NCI-H2196 treated with DMSO at 0.1 percent for 48 hours (cell line): ENCODE results near the gene MYEOV.

Experiments used
- DNase-seq: peaks from one replicate; lab custom pipeline; 2025; ENCODE audit not compliant: unreplicated experiment; lab: John Stamatoyannopoulos, UW

The MYEOV gene

DNA sequence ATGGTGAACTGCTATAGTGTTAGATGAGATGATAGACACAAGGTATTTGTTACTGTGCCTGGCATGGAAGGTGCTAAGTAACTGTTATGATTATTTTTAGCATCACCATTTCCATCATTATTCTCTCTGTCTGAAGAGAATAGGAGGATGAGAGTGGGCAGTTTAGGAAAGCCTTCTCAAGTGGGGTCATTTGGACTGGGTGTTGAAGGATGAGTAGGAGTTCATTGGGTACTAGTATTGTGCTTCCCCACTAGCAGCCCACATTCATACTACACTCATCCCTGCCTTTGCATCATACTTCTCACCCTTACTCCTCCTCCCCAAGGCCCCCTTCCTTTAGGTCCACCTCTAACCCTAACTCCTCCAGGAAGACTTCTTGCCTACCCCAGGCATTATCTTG lies 20.6 kb downstream of the MYEOV start:
- DNase-seq = no peak

DNA sequence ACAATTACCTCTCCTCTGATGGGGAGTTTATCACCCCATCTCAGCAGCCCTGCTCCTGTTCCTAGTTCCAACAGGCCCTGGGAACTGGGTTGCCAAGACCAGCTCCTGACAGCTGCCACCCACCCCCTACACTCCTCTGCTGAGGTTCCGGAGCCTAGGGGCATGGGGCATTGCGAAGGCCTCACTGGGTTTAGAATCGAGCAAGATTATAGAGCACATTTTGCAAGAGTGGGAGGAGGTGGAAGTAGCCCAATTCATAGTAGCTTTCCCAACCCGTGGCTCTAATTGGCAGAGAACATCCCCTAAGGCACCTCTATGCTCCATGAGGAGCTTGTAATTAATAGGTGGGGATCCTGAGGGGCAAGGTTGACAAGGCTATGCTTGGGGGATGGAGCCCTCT lies 23.0 kb downstream of the MYEOV start:
- no peak for DNase-seq

DNA sequence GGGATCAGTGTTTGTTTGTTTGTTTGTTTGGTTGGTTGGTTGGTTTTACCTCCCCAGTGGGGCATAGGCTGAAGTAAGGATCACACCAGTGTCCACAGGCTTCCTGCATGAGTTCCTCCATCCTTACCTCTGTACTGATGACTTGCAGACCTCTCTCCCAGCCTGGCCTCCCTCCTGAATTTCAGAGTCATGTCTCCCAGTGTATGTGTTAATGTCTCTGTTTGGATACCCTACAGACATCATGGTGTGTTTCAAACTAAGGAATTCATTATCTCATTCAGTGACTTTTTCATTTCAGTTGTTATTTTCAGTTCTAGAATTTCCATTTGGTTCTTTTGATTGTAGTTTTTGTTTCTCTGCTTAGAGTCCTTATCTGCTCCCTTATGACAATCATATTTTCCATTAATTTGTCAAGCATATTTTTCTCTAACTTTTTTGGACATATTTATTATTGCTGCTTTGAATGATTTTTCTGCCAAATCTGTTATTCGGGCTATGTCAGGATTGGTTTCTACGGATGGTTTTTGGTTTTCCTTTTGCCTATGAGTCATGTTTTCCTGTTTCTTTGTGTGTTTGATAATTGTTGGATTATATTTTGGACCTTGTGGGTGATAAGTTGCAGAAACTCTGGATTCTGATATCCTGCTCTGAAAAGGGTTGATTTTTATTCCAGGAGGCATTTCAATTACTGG lies 23.6 kb downstream of the MYEOV start:
- DNase-seq = no peak

DNA sequence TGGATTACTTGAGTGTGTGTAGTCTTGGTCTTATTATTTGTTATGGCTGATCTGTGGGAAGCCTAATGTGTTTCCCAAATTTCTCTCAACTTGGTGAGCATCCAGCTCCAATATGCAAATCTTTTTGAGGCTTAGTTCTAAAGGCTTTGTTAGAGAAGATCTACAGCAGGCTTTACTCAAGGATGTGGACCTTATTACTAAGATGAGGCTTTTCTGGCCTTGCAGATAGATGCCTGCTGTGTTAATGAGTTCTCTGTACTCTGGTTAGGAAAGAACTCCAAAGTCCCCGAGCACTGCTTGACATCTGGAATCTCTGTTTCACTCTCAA lies 24.1 kb downstream of the MYEOV start:
- no peak for DNase-seq

DNA sequence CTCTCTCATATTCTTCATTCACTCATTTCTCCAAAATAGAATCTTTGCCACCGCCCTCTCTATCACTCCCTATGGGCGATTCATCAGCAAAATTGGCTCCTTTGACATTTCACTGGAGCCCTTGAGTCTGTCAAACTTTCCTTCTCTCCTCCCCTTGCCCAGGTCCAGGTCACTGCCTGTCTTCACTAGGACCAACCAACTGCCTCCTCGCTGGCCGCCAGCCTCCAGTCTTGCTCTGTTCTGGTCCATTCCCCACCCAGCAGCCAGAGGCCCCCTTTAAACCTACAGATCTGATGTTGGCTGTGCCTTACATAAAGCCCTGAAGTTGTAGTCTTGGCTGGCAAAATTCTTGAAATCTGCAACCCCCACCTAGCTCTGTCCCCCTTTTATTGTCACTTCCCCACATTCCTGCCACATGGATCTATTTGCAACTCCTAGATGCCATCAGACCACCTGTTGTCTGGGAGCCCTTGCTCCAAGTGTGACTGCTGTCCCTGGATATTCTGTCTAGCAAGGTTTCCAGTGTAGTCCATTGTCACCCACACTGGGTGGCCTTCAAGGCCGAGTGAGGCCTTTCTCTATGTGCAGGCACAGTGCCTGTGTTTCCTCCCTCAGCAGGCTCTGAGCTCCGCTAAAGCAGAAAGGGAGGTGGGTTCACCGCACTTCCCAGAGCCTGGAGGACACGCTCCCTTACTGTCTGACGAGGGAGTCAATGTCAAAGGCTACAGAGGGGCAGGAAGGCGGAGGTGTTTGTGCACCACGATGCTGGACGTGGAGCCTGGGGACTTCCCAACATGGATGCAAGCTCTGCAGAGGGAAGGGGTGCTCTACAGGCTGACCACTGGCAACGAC lies 25.5 kb downstream of the MYEOV start:
- DNase-seq = no peak

DNA sequence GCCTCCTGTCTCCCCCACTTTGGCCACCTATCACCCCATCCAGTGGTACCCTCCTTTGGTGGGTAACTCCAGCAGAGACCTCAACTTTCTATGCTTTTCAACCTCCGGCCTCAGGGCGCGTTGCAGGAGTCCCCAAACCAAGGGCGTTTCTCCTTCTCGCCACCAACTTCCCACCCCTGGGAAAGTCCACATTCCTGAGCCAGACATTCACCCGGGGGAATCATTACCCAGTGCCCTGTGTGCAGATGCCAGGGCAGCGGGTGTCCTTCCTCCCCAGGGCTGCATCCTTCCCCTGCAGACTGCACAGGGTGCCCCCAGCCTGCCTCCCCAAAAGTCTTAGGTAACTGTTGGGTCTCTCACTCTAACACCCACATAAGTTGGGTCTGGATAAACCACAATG lies 26.4 kb downstream of the MYEOV start:
- DNase-seq = no peak

DNA sequence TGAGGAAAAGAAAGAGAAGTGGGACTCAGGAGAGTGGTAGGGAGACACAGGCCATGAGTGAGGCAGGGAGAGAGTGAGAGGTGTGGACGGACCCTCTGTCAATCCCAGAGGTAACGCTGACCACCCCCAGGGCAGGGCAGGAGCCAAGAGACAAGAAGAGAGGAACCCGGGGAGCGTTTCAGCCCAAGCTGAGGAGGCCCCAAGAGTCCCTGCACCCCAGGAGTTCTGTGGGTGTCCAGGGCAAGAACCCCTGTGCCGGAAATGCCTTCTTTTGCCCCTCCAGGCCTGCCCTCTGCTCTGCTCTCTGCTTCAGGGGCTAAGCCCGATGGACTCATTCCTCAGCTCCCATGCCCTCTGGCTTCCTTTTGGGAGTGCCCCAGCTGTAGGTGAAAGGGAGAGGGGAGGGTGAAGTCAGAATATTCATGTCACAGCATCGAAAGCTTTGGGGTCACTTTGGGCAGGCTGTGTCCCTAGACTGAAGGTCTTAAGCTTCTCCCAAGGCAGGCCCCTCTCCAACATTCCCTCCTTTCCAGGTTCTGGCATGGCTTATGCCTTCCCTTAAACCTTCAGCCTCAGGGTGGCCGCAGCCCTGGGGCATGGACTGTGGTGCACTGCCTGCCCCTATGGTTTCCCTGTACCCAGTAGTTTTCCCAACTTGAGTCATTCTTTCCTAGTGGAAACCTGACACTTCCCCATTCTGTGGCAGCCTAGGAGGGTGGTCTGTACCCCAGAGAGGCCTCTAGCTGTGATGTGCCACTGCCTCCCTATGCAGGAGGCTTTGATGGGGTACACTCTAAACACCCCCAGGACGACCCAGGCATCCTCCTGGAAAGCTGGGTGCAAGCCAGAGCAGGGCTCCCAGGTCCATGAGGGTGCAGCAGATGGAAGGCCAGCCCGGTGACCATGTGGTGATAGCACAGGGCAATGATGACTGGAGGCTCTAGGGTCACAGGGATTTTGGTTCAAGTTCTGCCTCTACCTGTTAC lies 27.1 kb downstream of the MYEOV start:
- DNase-seq = no peak

DNA sequence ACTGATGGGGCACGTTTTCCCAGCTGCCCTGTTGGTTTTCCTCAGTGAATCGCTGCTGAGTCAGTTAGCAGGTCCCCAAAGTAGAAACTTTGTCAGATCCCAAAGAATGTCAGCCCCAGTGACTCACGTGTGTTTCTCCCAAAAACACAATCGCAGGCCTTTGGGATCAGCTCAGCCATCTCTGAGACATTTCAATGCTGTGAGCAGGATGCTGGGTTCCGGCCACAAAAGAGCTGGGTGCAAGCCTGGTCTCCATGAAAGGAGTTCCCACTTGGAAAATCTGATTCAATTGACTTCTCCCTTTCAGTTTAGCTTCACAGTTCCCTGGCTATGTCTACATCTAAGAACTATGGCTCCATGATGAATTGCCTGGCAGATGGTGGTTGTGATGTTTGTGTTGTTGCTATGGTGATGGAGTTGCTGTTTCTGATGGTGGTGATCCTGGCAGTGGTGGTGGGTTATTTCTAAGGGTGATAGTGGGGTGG lies 28.0 kb downstream of the MYEOV start:
- DNase-seq = no peak

DNA sequence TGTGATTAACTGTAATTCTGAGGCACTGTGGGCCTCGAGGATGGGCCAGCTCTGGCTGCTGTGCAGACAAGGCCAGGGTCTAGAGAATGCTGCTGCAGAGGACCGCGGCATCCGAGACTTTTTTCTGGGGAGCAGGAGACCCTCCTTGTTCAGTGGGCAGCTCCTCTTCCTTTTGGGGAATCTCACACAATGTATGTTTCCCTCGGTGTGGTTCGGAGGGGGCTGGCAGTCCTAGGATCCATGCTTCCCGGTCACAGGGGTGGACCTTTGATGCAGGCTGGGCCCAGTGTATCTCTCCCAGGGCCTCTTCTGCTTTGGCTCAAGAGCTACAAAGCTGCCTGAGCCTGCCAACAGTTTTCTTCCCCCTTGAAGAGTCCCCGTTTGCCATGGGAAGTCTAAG lies 31.5 kb downstream of the MYEOV start:
- DNase-seq = no peak

DNA sequence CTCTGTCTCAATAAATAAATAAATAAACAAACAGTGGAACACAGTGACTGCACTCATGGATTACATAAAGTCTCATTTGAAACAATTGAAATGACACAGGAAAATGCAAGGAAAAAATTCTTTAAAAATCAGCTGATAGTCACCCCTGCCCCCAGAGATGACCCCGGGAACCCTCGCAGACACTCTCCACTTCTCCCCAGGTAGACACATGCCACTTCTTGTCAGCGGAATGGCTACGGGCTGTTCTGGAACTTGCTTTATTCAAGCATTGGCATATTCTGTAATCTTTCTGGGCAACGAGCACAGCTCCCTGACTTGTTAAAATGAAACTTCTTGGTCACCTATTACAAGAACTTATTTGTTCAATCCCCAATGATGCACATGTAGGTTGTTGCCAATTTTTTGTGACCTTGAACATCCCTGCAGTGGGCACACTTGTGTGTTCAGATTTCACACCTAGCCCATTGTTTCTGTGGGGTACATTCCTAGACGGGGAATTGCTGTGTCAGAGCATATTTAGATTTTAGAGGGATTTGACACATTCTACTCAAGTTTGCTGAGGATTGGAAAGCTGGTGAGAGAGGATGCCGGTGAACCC lies 32.8 kb downstream of the MYEOV start:
- DNase-seq = no peak

DNA sequence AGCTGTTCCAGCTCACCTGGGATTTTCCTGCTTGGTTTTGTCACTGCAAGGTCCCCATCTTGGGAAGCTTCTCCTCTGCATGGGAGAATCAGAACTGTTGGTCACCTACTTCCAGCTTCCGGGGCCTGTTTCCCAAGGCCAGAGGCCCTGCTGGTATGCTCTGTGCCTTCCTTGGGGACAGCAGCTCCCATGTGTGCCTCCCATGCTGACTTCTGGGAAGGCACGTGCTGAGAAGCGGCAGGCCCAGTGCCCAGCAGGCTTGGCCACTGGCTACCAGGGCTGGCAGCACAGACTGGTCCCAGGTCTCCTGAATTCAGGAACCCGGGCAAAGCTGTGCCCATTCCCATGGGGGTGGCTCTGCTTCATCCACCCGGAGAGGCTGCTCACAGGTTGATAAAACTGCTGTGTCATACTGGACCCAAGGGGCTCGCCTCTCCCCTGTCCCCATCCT lies 33.8 kb downstream of the MYEOV start:
- DNase-seq = no peak

DNA sequence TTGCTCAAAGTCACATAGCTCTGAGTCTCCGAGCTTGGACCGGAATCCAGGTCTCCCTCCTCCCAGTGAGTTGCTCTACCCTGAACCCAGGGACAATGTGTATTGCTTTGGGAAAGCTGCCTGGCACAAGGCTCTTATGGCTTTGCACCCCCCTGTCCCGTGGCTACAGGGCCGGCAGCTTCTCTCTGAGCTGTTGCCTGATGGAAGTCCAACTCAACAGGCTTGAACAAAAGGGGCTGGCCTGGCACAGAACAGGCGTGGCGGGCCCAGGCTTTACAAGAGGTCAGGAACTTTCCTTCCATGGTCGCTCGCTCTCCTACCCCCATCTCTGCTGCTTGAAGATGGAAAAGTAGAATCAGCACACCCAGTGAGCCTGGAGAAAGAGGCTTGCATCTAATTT lies 34.3 kb downstream of the MYEOV start:
- no peak for DNase-seq

DNA sequence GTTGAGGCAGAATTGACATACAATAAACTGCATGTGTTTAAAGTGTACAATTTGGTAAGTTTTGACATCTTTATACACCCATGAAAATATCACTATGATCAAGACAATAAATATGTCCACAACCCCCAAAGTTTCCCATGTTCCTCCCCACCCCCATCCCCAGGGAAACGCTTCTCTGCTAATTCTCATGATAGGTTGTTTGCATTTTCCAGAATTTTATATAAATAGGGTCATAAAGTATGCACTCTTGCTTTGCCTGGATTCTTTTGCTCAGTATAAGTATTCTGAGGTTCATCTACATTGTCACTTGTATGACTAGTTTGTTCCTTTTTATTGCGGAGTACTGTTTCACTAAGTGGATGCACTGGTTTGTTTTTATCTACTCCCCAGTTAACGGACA lies 35.6 kb downstream of the MYEOV start:
- no peak for DNase-seq

DNA sequence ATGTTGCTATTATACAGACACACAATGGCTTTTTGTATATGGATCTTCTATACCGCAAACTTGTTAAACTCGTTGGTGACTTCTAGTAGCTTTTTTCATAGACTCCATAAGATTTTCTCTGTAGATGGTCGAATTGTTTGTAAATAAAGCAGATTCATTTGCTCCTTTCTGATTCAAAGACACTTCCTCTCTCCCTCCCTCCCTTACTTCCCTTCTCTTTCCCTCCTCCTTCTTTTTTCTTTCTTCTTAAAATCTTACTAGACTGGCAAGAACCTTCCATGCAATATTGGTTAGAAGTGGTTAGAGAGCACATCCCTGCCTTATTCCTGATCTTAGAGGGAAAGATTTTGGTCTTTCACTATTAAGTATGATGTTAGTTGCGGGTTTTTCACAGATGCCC lies 36.4 kb downstream of the MYEOV start:
- DNase-seq = no peak

DNA sequence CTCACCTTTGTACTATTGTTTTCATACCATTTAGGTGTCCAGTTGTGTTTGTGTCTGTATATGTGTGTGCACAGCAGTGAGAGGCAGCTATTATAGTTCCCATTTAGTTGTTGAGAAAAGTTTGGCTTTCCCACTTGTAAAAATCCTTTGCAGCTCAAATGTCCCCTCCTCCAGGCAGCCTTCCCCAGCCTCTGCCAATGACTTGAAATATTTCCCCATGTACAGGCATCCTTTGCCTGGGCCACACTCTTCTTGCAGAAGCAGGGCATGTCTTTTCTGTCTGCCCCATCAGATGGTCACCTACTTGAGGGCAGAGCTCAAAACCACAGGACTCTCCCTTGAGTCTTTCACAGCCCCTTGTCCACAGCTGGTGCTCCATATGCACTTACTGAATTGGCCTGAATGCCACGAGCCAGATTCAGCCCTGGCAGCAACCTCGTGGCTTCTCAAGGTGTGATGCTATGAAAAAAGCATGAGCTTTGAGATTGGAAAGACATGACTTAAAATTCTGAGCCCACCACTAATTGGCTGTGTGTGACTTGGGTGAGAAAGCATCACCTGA lies 39.3 kb downstream of the MYEOV start:
- no peak for DNase-seq

DNA sequence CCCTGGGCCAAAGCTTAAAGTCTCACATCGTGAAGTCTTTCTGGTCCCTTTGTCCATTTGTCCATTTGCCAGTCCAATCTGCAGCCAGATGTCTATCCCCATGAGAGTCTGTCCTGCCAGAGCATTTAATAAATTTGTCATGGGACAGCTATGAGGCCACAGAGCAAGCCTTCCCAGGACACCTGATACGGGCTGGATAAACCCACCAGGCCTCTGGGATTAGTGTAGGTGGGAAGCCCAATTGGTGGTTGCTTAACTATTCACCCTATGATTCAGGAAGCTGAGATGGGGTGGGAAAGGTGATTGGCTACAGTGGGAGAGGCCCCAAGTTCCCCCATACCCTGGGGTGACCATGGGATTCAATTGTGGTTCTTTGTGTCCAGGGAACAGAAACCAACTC lies 39.9 kb downstream of the MYEOV start:
- DNase-seq = no peak

DNA sequence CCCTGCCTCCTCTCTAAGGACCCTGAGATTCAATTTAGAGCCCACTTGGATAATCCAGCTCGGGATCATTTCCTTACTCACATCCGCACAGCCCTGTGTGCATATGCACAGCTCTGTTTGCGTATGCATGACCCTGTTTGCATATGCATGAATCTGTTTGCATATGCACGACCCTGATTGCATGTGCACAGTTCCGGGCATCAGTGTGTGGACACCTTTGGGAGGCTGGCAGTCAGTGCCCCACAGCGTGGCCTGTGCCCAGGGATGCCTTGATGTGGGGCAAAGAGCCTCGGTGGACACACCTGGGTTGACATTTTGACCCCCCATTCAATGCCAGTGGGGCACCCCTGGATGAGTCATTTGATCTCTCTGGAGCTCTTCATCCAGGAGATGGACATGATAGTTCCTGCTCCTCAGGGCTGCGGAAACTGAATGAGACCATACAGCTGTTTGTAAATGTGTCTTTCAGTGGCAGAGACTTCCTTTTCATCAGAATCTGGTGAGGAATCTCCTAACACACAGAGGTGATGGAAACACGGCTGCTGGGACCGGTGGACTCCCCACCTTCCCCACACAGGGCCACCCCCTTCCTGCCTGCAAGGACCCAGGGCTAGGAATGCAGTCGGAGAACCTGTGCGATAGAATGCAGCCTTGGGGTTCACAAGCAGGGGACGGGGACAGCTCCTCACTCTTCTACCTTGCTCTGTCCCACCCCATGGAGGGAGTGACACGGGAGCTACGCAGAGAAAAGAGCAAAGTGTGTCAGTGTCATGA lies 41.2 kb downstream of the MYEOV start:
- no peak for DNase-seq

DNA sequence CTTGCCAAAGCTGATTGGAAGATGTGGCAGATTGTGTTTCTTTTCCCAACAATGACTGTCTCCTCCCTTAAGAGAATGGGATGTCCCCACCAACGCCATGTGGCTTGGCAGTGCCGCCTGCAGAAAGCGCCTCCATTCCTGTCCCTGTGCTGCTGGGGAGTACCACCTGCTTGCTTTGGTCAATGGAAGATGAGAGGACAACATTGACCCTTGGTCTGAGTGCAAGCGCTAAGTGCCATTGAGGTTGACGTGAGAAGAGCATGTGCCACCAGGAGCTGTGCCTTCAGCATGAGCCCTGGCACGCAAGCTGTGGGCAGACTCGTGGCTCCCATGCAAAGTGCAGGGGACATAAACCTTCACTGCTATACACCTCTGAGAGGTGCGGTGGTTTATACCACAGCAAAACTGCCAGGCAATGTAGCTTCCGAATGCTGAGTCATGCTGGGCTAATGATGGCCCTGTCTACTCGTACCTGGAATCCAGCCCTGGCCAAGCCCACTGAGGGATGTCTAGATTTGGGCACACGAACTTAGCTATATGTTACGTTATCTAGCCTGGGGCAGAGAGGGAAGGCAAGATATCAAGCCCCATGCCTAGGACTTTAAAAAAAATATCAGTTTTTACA lies 41.9 kb downstream of the MYEOV start:
- no peak for DNase-seq

DNA sequence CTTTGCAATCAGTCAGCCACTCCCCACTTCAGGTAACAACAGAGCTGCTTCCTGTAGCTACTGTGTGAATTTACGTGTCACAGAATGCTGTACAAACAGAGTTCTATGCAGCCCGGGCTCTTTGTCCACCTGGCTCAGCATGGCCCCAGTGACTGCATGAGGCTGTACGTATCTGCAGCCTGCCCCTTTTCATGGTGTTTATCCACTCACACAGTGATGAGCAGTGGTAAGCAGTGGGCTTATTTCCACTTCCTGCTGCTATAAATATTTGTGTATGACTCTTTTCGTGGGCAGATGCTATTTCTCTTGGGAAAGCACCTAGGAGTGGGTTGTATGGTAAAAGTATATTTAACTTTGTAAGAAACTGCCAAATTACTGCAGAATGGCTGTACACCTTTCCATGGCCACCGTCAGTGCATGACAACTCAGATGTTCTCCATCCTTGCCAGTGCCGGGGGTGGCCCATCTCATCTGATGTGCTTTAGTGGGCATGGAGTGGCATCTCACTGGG lies 43.3 kb downstream of the MYEOV start:
- DNase-seq = no peak
